GM23248 (cell line): Measurements from ENCODE around the gene MRPL4.

ENCODE experiments used
- EZH2 ChIP-seq: fragments of 200-600 bp; sonication (generic); IDR thresholded peaks from 2 replicates; pipeline ENCODE4 v1.6.1; 2018; ENCODE audit warnings: antibody characterized with exemption, mild to moderate bottlenecking; ENCODE audit not compliant: insufficient read depth, poor library complexity, severe bottlenecking
- EZH2phosphoT487 ChIP-seq: fragments of 200-600 bp; sonication (generic); IDR thresholded peaks from 2 replicates; pipeline ENCODE4 v1.6.1; 2018; ENCODE audit warnings: antibody characterized with exemption, moderate library complexity, mild to moderate bottlenecking, low read depth; ENCODE audit not compliant: insufficient read depth

DNA sequence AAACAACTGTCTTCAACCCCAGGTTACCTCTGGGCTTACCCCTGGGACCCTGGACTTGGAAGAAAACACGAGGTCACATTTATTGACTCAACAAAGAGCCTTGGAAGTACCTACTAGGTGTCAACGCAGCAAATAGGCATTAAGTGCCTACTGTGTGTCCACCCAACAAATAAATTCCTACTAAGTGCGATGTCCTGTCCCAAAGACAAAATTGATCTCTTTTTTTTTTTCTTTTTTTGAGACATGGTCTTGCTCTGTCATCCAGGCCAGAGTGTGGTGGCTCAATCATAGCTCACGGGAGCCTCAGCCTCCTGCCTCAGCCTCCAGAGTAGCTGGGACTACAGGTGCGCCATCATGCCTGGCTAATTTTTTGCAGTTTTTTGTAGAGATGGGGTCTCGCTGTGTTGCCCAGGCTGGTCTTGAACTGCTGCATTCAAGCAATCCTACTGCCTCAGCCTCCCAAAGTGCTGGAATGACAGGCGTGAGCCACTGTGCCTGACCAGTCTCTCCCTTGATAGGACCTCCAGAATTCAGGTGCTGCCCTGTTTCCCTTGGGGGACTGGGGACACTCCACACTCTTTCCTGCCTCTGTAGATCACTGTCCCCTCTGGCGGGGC lies 20.3 kb upstream of the MRPL4 start:
- no peak for TF ChIP-seq EZH2
- no peak for TF ChIP-seq EZH2phosphoT487
